H1 (cell line): ENCODE results near the gene PHGDH. TPM values are rescaled to one million over a fixed set of nuclear protein-coding genes. Genes with fewer than 3 reads are reported as not detected.

Experiments
- BCL11A ChIP-seq, 2 experiments: IDR thresholded peaks; one replicate each; pipeline ENCODE4 v1.6.1; 2011; ENCODE audit warnings: low read depth in 2 of 2, low read length in 2 of 2, mild to moderate bottlenecking in 2 of 2
- CHD7 ChIP-seq: fragments of 300-600 bp; sonication (generic); IDR thresholded peaks from 2 replicates; pipeline ENCODE4 v1.7.1; 2012; ENCODE audit warnings: low read length, moderate library complexity, mild to moderate bottlenecking, inconsistent platforms; ENCODE audit not compliant: insufficient replicate concordance
- E2F6 ChIP-seq: IDR thresholded peaks from 2 replicates; pipeline ENCODE4 v1.6.1; 2012; ENCODE audit warnings: inconsistent platforms
- JUN ChIP-seq: IDR thresholded peaks from 2 replicates; pipeline ENCODE4 v1.6.1; 2011; ENCODE audit warnings: low read depth, mild to moderate bottlenecking, improper control_type of control experiment, low read length
- NANOG ChIP-seq: IDR thresholded peaks from 2 replicates; pipeline ENCODE4 v1.6.1; 2011; ENCODE audit warnings: low read length, low read depth, mild to moderate bottlenecking, inconsistent platforms; ENCODE audit not compliant: insufficient read depth, poor library complexity, severe bottlenecking
- SRF ChIP-seq: IDR thresholded peaks from 2 replicates; pipeline ENCODE4 v1.6.1; 2011; ENCODE audit warnings: mild to moderate bottlenecking, low read depth, low read length, moderate library complexity
- TAF7 ChIP-seq: optimal IDR thresholded peaks from 2 replicates; pipeline ENCODE3; 2011; ENCODE audit warnings: low read depth, mild to moderate bottlenecking, inconsistent platforms, low read length, moderate library complexity, borderline replicate concordance
- polyA plus RNA-seq, 7 experiments: library from polyadenylated mRNA; depleted of rRNA in 3 of 7; stranded (reverse) in 5 of 7; unstranded in 2 of 7; fragments of >200 nt in 5 of 7; fragments of 200-250 nt in 2 of 7; gene quantifications; 1 replicate in 5 of 7; 2 replicates in 1 of 7; 4 replicates in 1 of 7; pipeline versions ENCODE4 v1.2.1 to v1.2.3, GENCODE V29; 2011 to 2013; ENCODE audit warnings: missing spikeins in 2 of 7, mixed read lengths in 2 of 7
- total RNA-seq: library from RNA; stranded (reverse); fragmentation: NEBNext Ultra II Directional; extraction: Animal tissue kit (Norgen Biotek cat#: 25700); gene quantifications from 2 replicates; pipeline ENCODE4 v1.2.1, GENCODE V29; 2021

The PHGDH gene
- total and polyA plus RNA-seq, 2 of the 8 experiments (the other 6 are each of a cell fraction or from before 2014, with no cell fraction given) = 358 to 687 TPM

- TF ChIP-seq CHD7 (no peak), JUN (no peak), TAF7 (no peak), SRF (no peak), NANOG (no peak), BCL11A (IDR thresholded peaks at IDR 0.05; ENCODE audit: low read depth in 2 of 2, low read length in 2 of 2) (no peak), E2F6 (no peak)
These were observed 44.6 kb upstream of the PHGDH start (continued) for GRCh38 chr1:119667173-119667572.
